ENCODE results near the gene DNAH10. TPM values are rescaled to one million over a fixed set of nuclear protein-coding genes. Genes with fewer than 3 reads are reported as not detected.
A peak's percentile ranks its signal among the peaks of the same experiment; 100 is the strongest.

The DNAH10 gene
- total RNA-seq, 3 donors from 2014 or later: 0.14 to 0.24 (median 0.20) TPM

DNA sequence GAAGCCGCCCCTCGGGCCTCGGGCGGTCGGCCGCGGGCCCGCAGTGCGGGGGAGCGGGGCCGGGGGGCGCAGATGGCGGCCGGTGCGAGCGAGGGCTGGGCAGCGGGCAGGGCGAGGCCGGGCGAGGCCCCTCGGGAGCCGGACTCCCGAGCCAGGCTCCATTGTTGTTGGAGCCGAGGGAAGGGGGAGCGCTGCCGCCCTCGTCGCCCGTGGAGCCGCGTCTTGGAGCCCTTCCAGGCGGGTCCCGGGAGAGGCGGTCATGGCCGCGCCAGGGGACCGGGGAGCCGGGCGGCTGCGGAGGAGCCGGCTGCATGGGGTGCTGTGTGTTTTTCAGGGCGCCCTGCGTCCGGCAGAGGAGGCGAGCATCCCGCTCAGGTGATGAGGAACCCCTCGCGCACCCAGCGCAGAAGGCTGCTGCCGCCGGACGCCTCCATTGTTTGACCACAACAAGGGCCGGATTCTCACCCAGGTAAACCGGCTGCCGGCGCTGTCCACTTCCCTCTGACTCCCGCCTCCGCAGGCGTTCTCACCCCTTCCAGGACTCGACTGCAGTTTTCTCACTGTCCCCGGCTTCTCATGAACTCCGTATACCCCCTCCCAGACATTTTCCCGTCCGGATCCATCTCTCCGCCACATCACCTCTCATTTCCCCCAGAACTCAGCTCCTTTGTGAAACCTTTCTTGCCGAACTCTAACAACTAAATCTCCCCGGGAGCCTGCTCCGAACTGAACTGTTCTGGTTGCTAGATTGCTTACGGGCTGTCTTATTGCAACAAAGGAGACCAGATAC is 211.6 kb downstream of the DNAH10 start:
- Mint-ChIP-seq H3K36me3 (ENCODE audit: insufficient read depth) (peaks cover 8% of the 10 kb centered on the region), H3K4me3 (peak overlapping the region; percentile 90), H3K4me1 (ENCODE audit: low read depth) (peaks cover 39% of the 10 kb centered on the region), H3K27me3 (ENCODE audit: low read depth) (no peaks in the 10 kb centered on the region), H3K9me3 (no peaks in the 10 kb centered on the region)
- peak; percentile 2 to 3 for ATAC-seq
- peak; percentile 10 for DNase-seq

DNA sequence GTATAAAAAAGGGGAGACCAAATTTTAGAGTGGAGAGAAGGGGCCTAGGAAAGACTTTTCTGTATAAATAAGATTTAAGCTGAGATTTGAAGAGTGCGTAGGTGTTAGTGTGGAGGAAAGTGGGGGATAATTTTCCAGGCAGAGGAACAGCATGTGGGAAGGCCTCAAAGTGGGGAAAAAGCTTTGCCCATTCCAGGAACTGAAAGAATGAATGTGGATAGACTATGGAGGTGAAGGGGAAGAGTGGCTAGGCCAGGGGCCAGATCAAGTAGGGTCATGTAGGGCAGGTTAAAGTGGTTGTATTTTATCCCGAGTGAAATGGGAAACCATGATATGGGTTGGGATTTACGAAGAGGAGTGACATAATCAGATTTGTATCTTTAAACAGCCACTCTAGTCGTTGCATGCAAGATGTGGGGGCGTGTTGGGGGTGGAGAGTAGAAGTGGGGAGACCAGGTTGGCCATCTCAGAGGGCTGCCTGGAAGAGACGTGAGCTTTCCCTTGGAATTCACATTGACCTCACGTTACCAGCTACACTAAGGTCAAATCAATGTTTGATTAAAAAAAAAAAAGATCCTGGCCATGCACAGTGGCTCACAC is 214.2 kb downstream of the DNAH10 start:
- Mint-ChIP-seq H3K27me3 (ENCODE audit: low read depth) (no peaks in the 10 kb centered on the region), H3K36me3 (ENCODE audit: insufficient read depth) (peaks cover 9% of the 10 kb centered on the region), H3K4me3 (no peak overlapping the region), H3K9me3 (no peaks in the 10 kb centered on the region), H3K4me1 (ENCODE audit: low read depth) (peaks cover 25% of the 10 kb centered on the region)
- DNase-seq: no peak
- no peak for ATAC-seq

DNA sequence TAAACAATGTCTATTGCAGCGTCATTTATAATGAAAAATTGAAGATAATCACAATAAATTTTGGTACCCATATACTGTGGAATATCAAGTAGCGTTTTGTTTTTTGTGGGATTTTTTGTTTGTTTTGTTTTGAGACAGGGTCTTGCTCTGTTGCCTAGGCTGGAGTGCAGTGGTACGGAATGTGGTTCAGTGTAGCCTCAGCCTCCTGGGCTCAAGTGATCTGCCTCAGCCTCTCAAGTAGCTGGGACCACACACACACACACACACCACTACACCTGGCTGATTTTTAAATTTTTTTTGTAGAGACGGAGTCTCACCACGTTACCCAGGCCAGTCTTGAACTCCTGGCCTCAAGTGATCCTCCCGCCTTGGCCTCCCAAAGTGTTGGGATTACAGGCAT is 217.5 kb downstream of the DNAH10 start:
- Mint-ChIP-seq H3K27me3 (ENCODE audit: low read depth) (no peaks in the 10 kb centered on the region), H3K9me3 (no peaks in the 10 kb centered on the region), H3K4me3 (no peak overlapping the region), H3K36me3 (ENCODE audit: insufficient read depth) (peaks cover 10% of the 10 kb centered on the region), H3K4me1 (ENCODE audit: low read depth) (peaks cover 23% of the 10 kb centered on the region)
- DNase-seq: no peak
- no peak for ATAC-seq

DNA sequence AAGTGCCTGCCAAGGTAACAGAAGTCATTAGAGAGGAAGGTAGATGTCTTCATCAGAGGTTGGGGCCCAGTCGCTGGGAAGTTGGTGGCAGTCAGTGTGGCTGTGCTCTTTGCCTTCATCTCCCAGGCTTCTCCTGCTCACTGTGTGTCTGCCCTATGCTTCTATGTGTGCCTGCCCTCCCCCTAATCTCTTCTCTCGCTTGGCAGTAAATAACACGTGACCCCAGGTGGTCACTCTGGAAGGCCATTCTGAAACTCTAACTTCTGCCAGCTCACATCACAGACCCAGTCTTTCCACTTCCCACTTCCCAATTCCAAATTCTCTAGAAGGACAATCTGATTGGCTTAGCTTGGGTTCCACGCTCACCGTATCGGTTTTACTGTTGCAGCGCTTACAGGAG is 220.2 kb downstream of the DNAH10 start:
- Mint-ChIP-seq H3K27me3 (ENCODE audit: low read depth) (no peaks in the 10 kb centered on the region), H3K4me1 (ENCODE audit: low read depth) (peaks cover 20% of the 10 kb centered on the region), H3K4me3 (no peak overlapping the region), H3K36me3 (ENCODE audit: insufficient read depth) (peaks cover 4% of the 10 kb centered on the region), H3K9me3 (no peaks in the 10 kb centered on the region)
- DNase-seq (no peak), ATAC-seq (no peak)

DNA sequence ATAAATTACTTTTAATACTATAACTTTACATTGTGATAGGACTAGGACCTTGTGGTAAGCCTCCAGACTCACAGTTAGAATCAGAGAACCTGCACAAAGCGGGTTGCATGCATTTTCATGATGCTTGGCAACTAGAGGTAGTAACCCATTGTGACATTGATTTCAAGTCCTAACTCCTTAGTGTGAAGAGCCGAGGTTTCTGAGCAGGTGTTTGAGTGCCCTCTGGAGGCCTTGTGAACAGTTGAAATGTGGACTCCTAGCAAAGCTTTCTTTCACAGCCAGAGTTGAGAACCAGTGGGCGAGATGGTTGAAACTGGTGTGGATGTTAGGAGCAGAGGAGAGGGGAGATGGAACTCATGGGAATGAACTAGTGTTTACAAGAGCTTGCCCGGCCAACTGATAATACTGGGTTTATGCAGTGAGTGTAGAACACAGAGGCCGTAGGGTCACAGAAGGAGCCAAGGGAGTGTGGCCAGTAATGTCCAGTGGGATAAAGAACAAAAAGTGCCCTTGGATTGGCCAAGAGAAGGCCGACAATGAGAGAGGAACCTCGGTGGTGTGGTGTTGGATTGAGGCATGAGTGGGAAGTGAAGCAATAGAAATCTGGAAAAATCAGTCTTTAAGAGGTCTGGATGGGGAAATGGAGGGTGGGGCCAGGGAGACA is 221.9 kb downstream of the DNAH10 start:
- Mint-ChIP-seq H3K4me3 (no peak overlapping the region), H3K4me1 (ENCODE audit: low read depth) (peaks cover 20% of the 10 kb centered on the region), H3K9me3 (no peaks in the 10 kb centered on the region), H3K36me3 (ENCODE audit: insufficient read depth) (peaks cover 14% of the 10 kb centered on the region), H3K27me3 (ENCODE audit: low read depth) (no peaks in the 10 kb centered on the region)
- peak; percentile 61 to 67 for ATAC-seq
- peak; percentile 29 for DNase-seq

DNA sequence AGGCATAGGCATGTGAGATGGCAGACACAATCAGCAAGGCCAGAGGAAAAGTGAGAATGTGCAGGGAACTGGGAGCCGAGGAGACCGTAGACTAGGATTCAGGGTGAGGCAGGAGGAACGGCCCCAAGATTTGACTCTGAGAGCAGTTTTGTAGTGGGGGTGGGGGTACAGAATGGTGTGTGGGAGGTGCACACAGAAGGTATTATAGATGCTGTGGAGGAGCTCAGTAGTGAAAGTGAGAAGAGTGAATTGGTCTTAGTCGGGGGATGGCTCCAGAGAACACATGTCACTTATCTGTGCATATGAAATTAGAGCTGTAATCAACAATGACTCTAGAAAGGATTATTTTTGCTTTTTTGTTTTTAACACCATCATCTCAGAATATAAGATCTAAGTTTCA is 222.8 kb downstream of the DNAH10 start:
- Mint-ChIP-seq H3K27me3 (ENCODE audit: low read depth) (no peaks in the 10 kb centered on the region), H3K4me3 (no peak overlapping the region), H3K36me3 (ENCODE audit: insufficient read depth) (peaks cover 19% of the 10 kb centered on the region), H3K4me1 (ENCODE audit: low read depth) (peaks cover 18% of the 10 kb centered on the region), H3K9me3 (no peaks in the 10 kb centered on the region)
- DNase-seq (no peak), ATAC-seq (no peak)

Other genes with a start within 250 kb of the DNAH10 start
- gene RILPL1, start 228.6 kb upstream of the DNAH10 start, total RNA-seq: 1 to 10 TPM; 2.6 to 3.3 (median 2.9) TPM
- 100 to 1,000 TPM; 204 to 222 (median 206) TPM for gene TMED2, start 177.7 kb upstream of the DNAH10 start, total RNA-seq
- 10 to 100 TPM; 69.2 to 75.7 (median 69.3) TPM for gene DDX55, start 160.2 kb upstream of the DNAH10 start, total RNA-seq
- gene EIF2B1, start 128.6 kb upstream of the DNAH10 start, total RNA-seq: 100 to 1,000 TPM; 112 to 117 (median 117) TPM
- gene GTF2H3, start 128.5 kb upstream of the DNAH10 start, total RNA-seq: 10 to 100 TPM; 77.9 to 86.2 (median 78.5) TPM
- 1 to 10 TPM; 2.4 to 4.3 (median 3.5) TPM for gene TCTN2, start 91.2 kb upstream of the DNAH10 start, total RNA-seq
- gene ATP6V0A2, start 49.9 kb upstream of the DNAH10 start, total RNA-seq: 100 to 1,000 TPM in 2 of 3 donors, 10 to 100 TPM in 1; 95.5 to 130 (median 114) TPM
- 1 to 10 TPM; 7.2 to 8.9 (median 8.6) TPM for gene CCDC92, start 210.5 kb downstream of the DNAH10 start, total RNA-seq
- 10 to 100 TPM; 63.7 to 65.2 (median 64.3) TPM for gene ZNF664, start 210.9 kb downstream of the DNAH10 start, total RNA-seq

Measured in activated T-cell treated with anti-CD3 and anti-CD28 coated beads, Interleukin-2, amount 50 U/mL, for 4 hours (primary cell).